Activated CD4-positive, alpha-beta T cell treated with anti-CD3 and anti-CD28 coated beads, Interleukin-2, Interleukin-4, amounts not matched to agents 100 ng/mL and 50 ng/mL, durations not matched to agents 16 hours and 8 hours (primary cell): ENCODE data around the gene TES.

Experiments
- DNase-seq: peaks from one replicate; pipeline ENCODE4 v3.0.0-alpha.2; 2020; ENCODE audit warnings: low spot score

TES gene

GRCh38 chr7:116194115-116194514 lies 16.2 kb upstream of the TES start:
- DNase-seq = no peak

- DNase-seq = no peak
Measured at GRCh38 chr7:116195451-116195850, 14.9 kb upstream of the TES start.

GRCh38 chr7:116196947-116197346 lies 13.4 kb upstream of the TES start:
- DNase-seq = no peak

- DNase-seq = no peak
Measured at GRCh38 chr7:116197360-116197759, 13.0 kb upstream of the TES start.

- DNase-seq = no peak
Measured at GRCh38 chr7:116198748-116199410, 11.5 kb upstream of the TES start.

GRCh38 chr7:116200963-116201362 lies 9.4 kb upstream of the TES start:
- no peak for DNase-seq

GRCh38 chr7:116206141-116206540 lies 4.2 kb upstream of the TES start:
- DNase-seq = no peak

- DNase-seq = no peak
Measured at GRCh38 chr7:116208919-116209318, 1.4 kb upstream of the TES start.

GRCh38 chr7:116209561-116210070 lies 723 bp upstream of the TES start:
- DNase-seq = no peak

GRCh38 chr7:116211006-116211912 lies 920 bp downstream of the TES start:
- peak; percentile 85 for DNase-seq

GRCh38 chr7:116211913-116212596 lies 1.7 kb downstream of the TES start:
- DNase-seq = no peak

GRCh38 chr7:116212869-116213268 lies 2.5 kb downstream of the TES start:
- no peak for DNase-seq

GRCh38 chr7:116213361-116214130 lies 3.2 kb downstream of the TES start:
- no peak for DNase-seq

- no peak for DNase-seq
Measured at GRCh38 chr7:116214921-116215320, 4.6 kb downstream of the TES start.

- no peak for DNase-seq
Measured at GRCh38 chr7:116215551-116215950, 5.2 kb downstream of the TES start.

GRCh38 chr7:116216956-116217571 lies 6.7 kb downstream of the TES start:
- no peak for DNase-seq

- DNase-seq = no peak
Measured at GRCh38 chr7:116218051-116218645, 7.8 kb downstream of the TES start.

GRCh38 chr7:116218747-116219146 lies 8.4 kb downstream of the TES start:
- no peak for DNase-seq

- DNase-seq = no peak
Measured at GRCh38 chr7:116219288-116219687, 8.9 kb downstream of the TES start.

- DNase-seq = no peak
Measured at GRCh38 chr7:116219834-116220233, 9.5 kb downstream of the TES start.

GRCh38 chr7:116222501-116222900 lies 12.2 kb downstream of the TES start:
- no peak for DNase-seq
